GM12874 (cell line): ENCODE results near the gene TOMM40L.

Source experiments
- CTCF ChIP-seq: IDR thresholded peaks from 2 replicates; pipeline ENCODE4 v1.5.1; 2011; ENCODE audit warnings: low read depth, mild to moderate bottlenecking, control low read depth, low read length, moderate library complexity; ENCODE audit not compliant: insufficient read depth

Gene TOMM40L

GRCh38 chr1:161198194-161198896 is 27.5 kb upstream of the TOMM40L start:
- no peak for TF ChIP-seq CTCF

GRCh38 chr1:161198897-161199431 is 26.9 kb upstream of the TOMM40L start, which contains the start of gene ADAMTS4:
Gene ADAMTS4, minus strand, starts transcription at chr1:161199054. Its CDS starts 427 bp downstream, at chr1:161198627.
- no peak for TF ChIP-seq CTCF

DNA sequence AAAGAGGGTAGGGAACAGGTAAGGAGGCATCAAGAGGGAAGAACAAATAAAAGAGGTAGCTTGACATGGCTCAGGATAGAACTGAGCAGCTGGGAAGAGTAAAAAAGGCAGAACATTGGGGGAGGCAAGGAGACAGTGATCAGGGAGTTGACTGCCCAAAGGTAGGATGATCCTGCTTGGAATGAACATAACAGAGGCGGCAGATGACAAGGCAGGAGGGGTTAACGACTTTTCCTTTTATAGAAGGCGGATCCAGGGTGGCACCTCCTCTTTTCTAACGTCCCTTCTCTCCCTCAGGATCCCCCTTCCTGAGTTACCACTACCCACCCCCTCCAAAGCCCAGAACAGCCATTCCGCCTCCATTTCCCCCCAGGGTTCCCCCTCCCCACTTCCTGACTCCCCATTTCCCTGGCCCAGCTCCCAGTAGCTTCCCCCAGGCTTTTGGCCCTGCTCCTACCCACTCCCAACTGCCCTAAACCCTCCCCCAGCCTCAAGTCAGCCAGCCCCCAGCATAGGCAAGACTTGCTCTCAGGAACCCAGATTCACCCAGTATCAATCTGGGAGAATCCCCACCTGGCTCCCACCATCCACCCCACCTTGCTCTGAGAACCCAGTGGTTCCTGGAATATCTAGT is 26.2 kb upstream of the TOMM40L start:
- no peak for TF ChIP-seq CTCF

DNA sequence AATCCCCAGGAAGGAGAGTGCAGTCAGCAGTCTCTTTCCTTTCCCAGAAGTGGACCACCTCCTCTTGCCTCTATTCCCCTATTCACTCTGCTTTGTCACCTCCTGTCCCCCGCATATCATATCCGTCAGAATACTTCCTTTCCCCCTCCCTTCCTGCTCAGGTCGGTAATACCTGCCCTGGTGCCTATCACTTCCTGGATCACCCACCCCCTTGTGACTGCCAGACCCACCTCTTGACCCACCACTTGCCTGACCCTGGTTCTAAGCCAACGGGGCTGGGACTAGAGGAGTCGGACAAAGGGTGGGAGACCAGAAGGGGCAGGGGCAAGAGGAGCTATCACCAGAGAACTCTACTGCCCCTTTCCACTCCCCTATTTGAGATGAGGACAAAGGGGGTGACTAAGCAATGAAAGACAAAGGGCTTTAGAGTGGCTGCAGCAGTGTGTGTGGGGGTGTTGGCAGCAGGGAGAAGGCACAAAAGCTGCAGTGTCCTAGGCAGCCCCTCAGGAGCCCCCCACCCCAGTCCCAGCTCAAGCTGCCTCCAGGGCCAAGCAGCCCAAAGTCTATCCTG is 25.4 kb upstream of the TOMM40L start:
- TF ChIP-seq CTCF, result no peak

GRCh38 chr1:161200992-161201835 is 24.6 kb upstream of the TOMM40L start:
- no peak for TF ChIP-seq CTCF

- TF ChIP-seq CTCF, result 0 out of 2 replicates have a peak, but pooled peaks have one; percentile 24
Observed at GRCh38 chr1:161201836-161202712, 23.8 kb upstream of the TOMM40L start, which contains the start of gene NDUFS2. Gene NDUFS2, plus strand, starts transcription at chr1:161202367. Its CDS starts 19 bp downstream, at chr1:161202386.
